Lower lobe of right lung (tissue), 2 donors: Measurements from ENCODE around the gene ZNRD2. TPM values are rescaled to one million over a fixed set of nuclear protein-coding genes. Genes with fewer than 3 reads are reported as not detected.

Experiments
- ATAC-seq, 2 donors: fragments of 200-7000 bp; cut with Tn5 transposase; one replicate each; pipeline ENCODE4 v1.9.1; 2020 to 2022; ENCODE audit warnings: mild to moderate bottlenecking in 2 of 2, moderate library complexity in 2 of 2
- DNase-seq: peaks from one replicate; pipeline ENCODE4 v3.0.0-alpha.2; 2020
- H3K27ac ChIP-seq: fragments of 200-600 bp; one replicate; pipeline ENCODE4 v1.8.0; 2022
- H3K27me3 ChIP-seq: fragments of 200-600 bp; one replicate; pipeline ENCODE4 v1.8.0; 2022; ENCODE audit warnings: low read depth
- H3K36me3 ChIP-seq: fragments of 200-600 bp; one replicate; pipeline ENCODE4 v1.8.0; 2022; ENCODE audit warnings: mild to moderate bottlenecking
- H3K4me1 ChIP-seq: fragments of 200-600 bp; one replicate; pipeline ENCODE4 v1.8.0; 2022
- H3K4me3 ChIP-seq: fragments of 200-600 bp; one replicate; pipeline ENCODE4 v1.8.0; 2022; ENCODE audit warnings: mild to moderate bottlenecking
- H3K9me3 ChIP-seq: fragments of 200-600 bp; one replicate; pipeline ENCODE4 v1.8.0; 2022
- intact Hi-C: fragments of 100-400 bp; cut with DNase I; formaldehyde crosslinking; loops from one replicate; pipeline ENCODE4 v1.11.0; 2022
- total RNA-seq: library from RNA; stranded (reverse); fragmentation: NEBNext Ultra II Directional; extraction: Animal tissue kit (Norgen Biotek cat#: 25700); gene quantifications from one replicate; pipeline ENCODE4 v1.2.1, GENCODE V29; 2021
- TF ChIP-seq, protein P1 (sequence below): fragments of 200-600 bp; IDR thresholded peaks from one replicate; pipeline ENCODE4 v1.8.0; 2022; ENCODE audit warnings: antibody characterized with exemption, mild to moderate bottlenecking
- donor health status: DM: no; HTN: yes; CAD: no; lungs with severe emphysema.

The ZNRD2 gene
- total RNA-seq, 1 donor from 2014 or later = 25.1 TPM

GRCh38 chr11:65574109-65574810, 4.0 kb downstream of the ZNRD2 start:
- intact Hi-C loops = no loop called here
- Histone ChIP-seq H3K9me3 (no peaks in the 10 kb centered on the region), H3K27ac (peak overlapping the region; percentile 94), H3K4me3 (peak overlapping the region; percentile 81), H3K4me1 (peaks cover 67% of the 10 kb centered on the region), H3K36me3 (peaks cover under 1% of the 10 kb centered on the region), H3K27me3 (no peaks in the 10 kb centered on the region)
- DNase-seq (peak; percentile 96), ATAC-seq (peak; percentile 66 to 79)
- TF ChIP-seq, protein P1, sequence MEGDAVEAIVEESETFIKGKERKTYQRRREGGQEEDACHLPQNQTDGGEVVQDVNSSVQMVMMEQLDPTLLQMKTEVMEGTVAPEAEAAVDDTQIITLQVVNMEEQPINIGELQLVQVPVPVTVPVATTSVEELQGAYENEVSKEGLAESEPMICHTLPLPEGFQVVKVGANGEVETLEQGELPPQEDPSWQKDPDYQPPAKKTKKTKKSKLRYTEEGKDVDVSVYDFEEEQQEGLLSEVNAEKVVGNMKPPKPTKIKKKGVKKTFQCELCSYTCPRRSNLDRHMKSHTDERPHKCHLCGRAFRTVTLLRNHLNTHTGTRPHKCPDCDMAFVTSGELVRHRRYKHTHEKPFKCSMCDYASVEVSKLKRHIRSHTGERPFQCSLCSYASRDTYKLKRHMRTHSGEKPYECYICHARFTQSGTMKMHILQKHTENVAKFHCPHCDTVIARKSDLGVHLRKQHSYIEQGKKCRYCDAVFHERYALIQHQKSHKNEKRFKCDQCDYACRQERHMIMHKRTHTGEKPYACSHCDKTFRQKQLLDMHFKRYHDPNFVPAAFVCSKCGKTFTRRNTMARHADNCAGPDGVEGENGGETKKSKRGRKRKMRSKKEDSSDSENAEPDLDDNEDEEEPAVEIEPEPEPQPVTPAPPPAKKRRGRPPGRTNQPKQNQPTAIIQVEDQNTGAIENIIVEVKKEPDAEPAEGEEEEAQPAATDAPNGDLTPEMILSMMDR = peak; percentile 99

GRCh38 chr11:65574811-65575567, 4.7 kb downstream of the ZNRD2 start:
- TF ChIP-seq, protein P1 = no peak
- DNase-seq = no peak
- Histone ChIP-seq H3K4me1 (peaks cover 65% of the 10 kb centered on the region), H3K27ac (peak overlapping the region; percentile 94), H3K36me3 (peaks cover 8% of the 10 kb centered on the region), H3K27me3 (no peaks in the 10 kb centered on the region), H3K9me3 (no peaks in the 10 kb centered on the region), H3K4me3 (peak overlapping the region; percentile 81)
- intact Hi-C loops = no loop called here
- no peak for ATAC-seq

GRCh38 chr11:65575568-65576231, 5.4 kb downstream of the ZNRD2 start, which contains the start of gene EHBP1L1:
Gene EHBP1L1, plus strand, starts transcription at chr11:65576053. Its CDS starts 250 bp downstream, at chr11:65576303.
- intact Hi-C loops = no loop called here
- peak within 1 kb of the TSS; percentile 94 for H3K27ac ChIP-seq
- TF ChIP-seq, protein P1 = no peak
- peak; percentile 46 to 49 for ATAC-seq
- peaks cover 15% of the 10 kb centered on the region for H3K36me3 ChIP-seq
- no peaks in the 10 kb centered on the region for H3K27me3 ChIP-seq
- peaks cover 65% of the 10 kb centered on the region for H3K4me1 ChIP-seq
- peak within 1 kb of the TSS; percentile 81 for H3K4me3 ChIP-seq
- no peaks in the 10 kb centered on the region for H3K9me3 ChIP-seq
- peak; percentile 86 for DNase-seq

DNA sequence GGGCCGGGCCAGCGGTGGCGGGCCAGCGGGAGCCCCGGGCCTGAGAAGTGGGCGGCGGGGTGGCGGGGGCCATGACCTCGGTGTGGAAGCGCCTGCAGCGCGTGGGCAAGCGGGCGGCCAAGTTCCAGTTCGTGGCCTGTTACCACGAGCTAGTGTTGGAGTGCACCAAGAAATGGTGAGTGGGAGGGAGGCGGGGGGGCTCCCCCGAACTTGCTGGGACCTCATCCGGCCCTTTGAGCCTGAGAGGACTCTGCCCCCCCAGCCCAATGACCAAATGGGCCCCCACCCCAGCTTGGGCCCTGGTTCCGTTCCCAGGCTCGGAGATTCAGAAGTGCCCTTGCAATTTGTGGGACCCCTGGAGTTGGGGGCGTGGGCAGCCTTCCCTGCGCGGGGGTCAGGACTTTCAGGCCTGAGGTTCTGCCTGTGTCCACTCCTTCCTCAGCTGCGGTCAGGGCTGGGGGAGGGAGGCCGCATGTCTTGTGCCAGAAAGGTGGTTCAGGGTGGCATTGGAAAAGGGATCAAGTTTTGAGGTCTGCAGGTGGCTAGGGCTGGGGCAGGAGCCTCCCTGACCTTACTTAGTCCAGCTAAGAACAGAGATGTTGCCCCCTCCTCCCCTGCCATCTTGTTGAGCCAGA, 6.1 kb downstream of the ZNRD2 start:
- no peaks in the 10 kb centered on the region for H3K27me3 ChIP-seq
- peaks cover 59% of the 10 kb centered on the region for H3K4me1 ChIP-seq
- H3K4me3 ChIP-seq = peak overlapping the region; percentile 81
- H3K36me3 ChIP-seq = peaks cover 21% of the 10 kb centered on the region
- TF ChIP-seq, protein P1 = no peak
- intact Hi-C loops = no loop called here
- H3K27ac ChIP-seq = peak overlapping the region; percentile 94
- no peaks in the 10 kb centered on the region for H3K9me3 ChIP-seq
- peak in 1 of 2 donors; percentile 0 for ATAC-seq
- peak; percentile 77 for DNase-seq
